SU-DHL-6 (cell line): ENCODE results near the gene RPSA.

Source experiments
- H2AFZ ChIP-seq: fragments of 200-600 bp; sonication (generic); 2 replicates; pipeline ENCODE4 v1.6.1; 2014; ENCODE audit warnings: low read depth, mild to moderate bottlenecking, moderate library complexity, mixed read lengths, antibody characterized with exemption, low read length; ENCODE audit not compliant: severe bottlenecking
- H3F3A ChIP-seq: fragments of 200-600 bp; shearing (Covaris generic); 2 replicates; pipeline ENCODE4 v1.6.0; 2016; ENCODE audit warnings: antibody characterized with exemption, mild to moderate bottlenecking; ENCODE audit not compliant: insufficient read depth
- H3K27ac ChIP-seq: fragments of 200-600 bp; sonication (generic); 2 replicates; pipeline ENCODE4 v1.5.1; 2016; ENCODE audit warnings: low read depth, mild to moderate bottlenecking, low read length, moderate library complexity, mixed read lengths
- H3K27me3 ChIP-seq: fragments of 200-600 bp; sonication (generic), shearing (Covaris generic); 2 replicates; pipeline ENCODE4 v1.6.0; 2014; ENCODE audit warnings: mild to moderate bottlenecking, low read length
- H3K36me3 ChIP-seq: fragments of 200-600 bp; sonication (generic); 2 replicates; pipeline ENCODE4 v1.6.1; 2014; ENCODE audit warnings: mild to moderate bottlenecking, low read length, mixed read lengths
- H3K4me2 ChIP-seq: fragments of 300-600, 200-600 bp; shearing (Covaris generic), sonication (generic); 2 replicates; pipeline ENCODE4 v1.6.0; 2014; ENCODE audit warnings: low read length, low read depth, mild to moderate bottlenecking; ENCODE audit not compliant: poor library complexity, severe bottlenecking
- H3K4me3 ChIP-seq: fragments of 200-600 bp; sonication (generic); 2 replicates; pipeline ENCODE4 v1.5.1; 2014; ENCODE audit warnings: antibody characterized with exemption, low read length, mild to moderate bottlenecking, mixed read lengths; ENCODE audit not compliant: insufficient read depth, poor library complexity, severe bottlenecking
- H3K79me2 ChIP-seq: fragments of 200-600 bp; sonication (generic); 2 replicates; pipeline ENCODE4 v1.6.1; 2014; ENCODE audit warnings: mild to moderate bottlenecking, low read length, moderate library complexity; ENCODE audit not compliant: insufficient read depth
- H3K9ac ChIP-seq: fragments of 200-600 bp; sonication (generic); 2 replicates; pipeline ENCODE4 v1.7.0; 2014; ENCODE audit warnings: mild to moderate bottlenecking, low read length
- H3K9me2 ChIP-seq: fragments of 200-600 bp; sonication (generic); replicated peaks from 2 replicates; pipeline ENCODE4 v1.6.1; 2014; ENCODE audit warnings: low read length; ENCODE audit not compliant: insufficient read depth
- H3K9me3 ChIP-seq: fragments of 200-600 bp; sonication (generic); 2 replicates; pipeline ENCODE4 v1.6.1; 2014; ENCODE audit warnings: low read length, mixed read lengths; ENCODE audit not compliant: insufficient read depth
- H4K20me1 ChIP-seq: fragments of 200-600 bp; sonication (generic); 2 replicates; pipeline ENCODE4 v1.6.1; 2014; ENCODE audit warnings: low read depth, mild to moderate bottlenecking, antibody characterized with exemption, low read length, moderate library complexity, mixed read lengths
- CTCF ChIP-seq: fragments of 200-600 bp; sonication (generic); IDR thresholded peaks from one replicate; pipeline ENCODE4 v1.5.1; 2017; ENCODE audit warnings: antibody characterized with exemption, mild to moderate bottlenecking, low read length, moderate library complexity; ENCODE audit not compliant: insufficient read depth, poor library complexity, severe bottlenecking
- EZH2phosphoT487 ChIP-seq: fragments of 200-600 bp; sonication (generic), shearing (Covaris generic); conservative IDR thresholded peaks from 2 replicates; pipeline ENCODE4 v1.6.1; 2018; ENCODE audit warnings: mild to moderate bottlenecking, antibody characterized with exemption, low read length, moderate library complexity, mixed read lengths

Gene RPSA

GRCh38 chr3:39405687-39406367, 693 bp upstream of the RPSA start:
- Histone ChIP-seq H3K9me3 (no peaks in the 10 kb centered on the region), H4K20me1 (peaks cover 23% of the 10 kb centered on the region), H3K27ac (peak overlapping the region; percentile 81), H3K36me3 (peaks cover 31% of the 10 kb centered on the region), H2AFZ (peak overlapping the region; percentile 83), H3K27me3 (no peaks in the 10 kb centered on the region), H3K9ac (peak overlapping the region; percentile 28), H3K4me3 (peak overlapping the region; percentile 47), H3K4me2 (peak overlapping the region; percentile 86), H3K9me2 (no peaks in the 10 kb centered on the region), H3F3A (peaks cover 46% of the 10 kb centered on the region), H3K79me2 (peaks cover 38% of the 10 kb centered on the region)
- TF ChIP-seq CTCF (no peak), EZH2phosphoT487 (no peak)

- peaks cover 61% of the 10 kb centered on the region for H3F3A ChIP-seq
- no peak for TF ChIP-seq CTCF
- TF ChIP-seq EZH2phosphoT487, result no peak
- H4K20me1 ChIP-seq, result peaks cover 30% of the 10 kb centered on the region
- H3K9me2 ChIP-seq, result no peaks in the 10 kb centered on the region
- H3K36me3 ChIP-seq, result peaks cover 42% of the 10 kb centered on the region
- peak overlapping the region; percentile 78 for H3K4me3 ChIP-seq
- H3K27ac ChIP-seq, result peak overlapping the region; percentile 81
- no peaks in the 10 kb centered on the region for H3K9me3 ChIP-seq
- H3K9ac ChIP-seq, result peak overlapping the region; percentile 88
- no peaks in the 10 kb centered on the region for H3K27me3 ChIP-seq
- no peak overlapping the region for H2AFZ ChIP-seq
- peaks cover 38% of the 10 kb centered on the region for H3K79me2 ChIP-seq
- H3K4me2 ChIP-seq, result peak overlapping the region; percentile 79
Measured at GRCh38 chr3:39407259-39407629, 724 bp downstream of the RPSA start.

- Histone ChIP-seq H3F3A (peaks cover 67% of the 10 kb centered on the region), H3K9ac (peak overlapping the region; percentile 88), H3K9me2 (no peaks in the 10 kb centered on the region), H3K9me3 (no peaks in the 10 kb centered on the region), H2AFZ (no peak overlapping the region), H3K27ac (peak overlapping the region; percentile 81), H4K20me1 (peaks cover 35% of the 10 kb centered on the region), H3K27me3 (no peaks in the 10 kb centered on the region), H3K4me2 (peak overlapping the region; percentile 79), H3K79me2 (peaks cover 38% of the 10 kb centered on the region), H3K36me3 (peaks cover 49% of the 10 kb centered on the region), H3K4me3 (peak overlapping the region; percentile 78)
- no peak for TF ChIP-seq CTCF
- TF ChIP-seq EZH2phosphoT487, result no peak
Measured at GRCh38 chr3:39407773-39408492, 1.4 kb downstream of the RPSA start.
